Measurements from ENCODE around the gene CSNK2B.

The CSNK2B gene

GRCh38 chr6:31662124-31662723, 3.7 kb upstream of the CSNK2B start:
- H3K4me1 Mint-ChIP-seq = peaks cover 76% of the 10 kb centered on the region
- peaks cover 2% of the 10 kb centered on the region for H3K27me3 Mint-ChIP-seq
- no peak for ATAC-seq
- peaks cover 60% of the 10 kb centered on the region for H3K36me3 Mint-ChIP-seq (ENCODE audit: low read depth)
- no peaks in the 10 kb centered on the region for H3K9me3 Mint-ChIP-seq
- peak overlapping the region; percentile 37 for H3K4me3 Mint-ChIP-seq
- peak overlapping the region; percentile 8 for H3K27ac Mint-ChIP-seq
- no peak for DNase-seq

- H3K4me3 Mint-ChIP-seq = peak overlapping the region; percentile 98
- H3K4me1 Mint-ChIP-seq = peaks cover 76% of the 10 kb centered on the region
- peaks cover 2% of the 10 kb centered on the region for H3K27me3 Mint-ChIP-seq
- ATAC-seq (no peak), DNase-seq (no peak)
- H3K36me3 Mint-ChIP-seq (ENCODE audit: low read depth) = peaks cover 63% of the 10 kb centered on the region
- peak overlapping the region; percentile 98 for H3K27ac Mint-ChIP-seq
- no peaks in the 10 kb centered on the region for H3K9me3 Mint-ChIP-seq
Observed at GRCh38 chr6:31663126-31663960, 2.5 kb upstream of the CSNK2B start.

- Mint-ChIP-seq H3K9me3 (no peaks in the 10 kb centered on the region), H3K36me3 (ENCODE audit: low read depth) (peaks cover 72% of the 10 kb centered on the region), H3K27me3 (peaks cover 2% of the 10 kb centered on the region), H3K4me3 (peak overlapping the region; percentile 98), H3K4me1 (peaks cover 69% of the 10 kb centered on the region), H3K27ac (peak overlapping the region; percentile 98)
- ATAC-seq = no peak
- no peak for DNase-seq
Observed at GRCh38 chr6:31663961-31664789, 1.7 kb upstream of the CSNK2B start.

DNA sequence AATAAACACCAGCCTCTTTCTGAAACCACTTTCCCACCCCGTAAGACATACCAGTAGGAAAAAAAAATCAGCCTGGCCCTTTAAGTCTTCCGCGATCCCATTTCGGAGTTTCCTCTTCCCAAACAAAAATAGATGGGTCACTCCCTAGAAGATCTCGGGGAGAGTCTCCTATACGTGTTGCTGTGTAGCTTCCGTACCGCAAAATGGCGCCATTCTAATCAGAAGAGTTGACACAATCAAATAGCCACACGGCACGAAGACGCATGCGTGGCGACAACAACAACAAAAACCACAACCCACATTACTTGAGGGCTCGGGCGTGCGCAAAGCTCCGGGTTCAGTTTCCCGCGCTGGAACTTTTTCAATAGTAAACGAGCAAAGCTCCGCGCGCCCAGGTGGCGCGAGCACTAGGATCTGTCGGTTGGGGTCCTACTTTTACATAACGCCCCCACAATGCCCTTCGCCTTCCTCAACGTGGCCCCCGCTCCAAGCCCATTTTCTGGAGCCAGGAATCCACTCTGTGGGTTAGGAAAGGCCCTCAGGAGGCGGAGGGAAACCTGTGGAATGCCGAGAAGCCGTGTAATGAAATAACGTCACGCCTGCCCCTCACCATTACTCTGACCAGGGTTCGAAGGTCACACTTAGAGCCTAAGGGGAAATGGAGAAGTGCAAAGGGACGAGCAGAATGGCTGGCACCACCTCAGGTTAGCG, 935 bp upstream of the CSNK2B start, which contains the start of gene GPANK1:
Gene GPANK1 (minus strand): TSS at position 208 of the 711 bp plus-strand sequence. CDS start 519 bp downstream, outside the sequence.
- Mint-ChIP-seq H3K4me1 (peaks cover 64% of the 10 kb centered on the region), H3K4me3 (peak within 1 kb of the TSS; percentile 98)

GRCh38 chr6:31666337-31666965, 571 bp downstream of the CSNK2B start:
- Mint-ChIP-seq H3K9me3 (no peaks in the 10 kb centered on the region), H3K36me3 (ENCODE audit: low read depth) (peaks cover 79% of the 10 kb centered on the region), H3K4me1 (peaks cover 54% of the 10 kb centered on the region), H3K27ac (peak overlapping the region; percentile 98), H3K4me3 (peak overlapping the region; percentile 98), H3K27me3 (peaks cover 2% of the 10 kb centered on the region)
- ATAC-seq (no peak), DNase-seq (no peak)

More for the DNA sequence above, 935 bp upstream of the CSNK2B start, which contains the start of gene GPANK1:
- ATAC-seq = peak; percentile 9
- no peaks in the 10 kb centered on the region for H3K9me3 Mint-ChIP-seq
- H3K27me3 Mint-ChIP-seq = peaks cover 2% of the 10 kb centered on the region
- peak within 1 kb of the TSS; percentile 98 for H3K27ac Mint-ChIP-seq
- peaks cover 74% of the 10 kb centered on the region for H3K36me3 Mint-ChIP-seq (ENCODE audit: low read depth)
- peak; percentile 89 for DNase-seq

- DNase-seq (no peak), ATAC-seq (no peak)
- H3K27me3 Mint-ChIP-seq = peaks cover 2% of the 10 kb centered on the region
- peak within 1 kb of the TSS; percentile 39 for H3K27ac Mint-ChIP-seq
- peaks cover 73% of the 10 kb centered on the region for H3K36me3 Mint-ChIP-seq (ENCODE audit: low read depth)
- H3K9me3 Mint-ChIP-seq = no peaks in the 10 kb centered on the region
- H3K4me3 Mint-ChIP-seq = no peak within 1 kb of the TSS
- peaks cover 27% of the 10 kb centered on the region for H3K4me1 Mint-ChIP-seq
Observed at GRCh38 chr6:31669676-31670075, 3.8 kb downstream of the CSNK2B start, which contains the start of gene LY6G5B. Gene LY6G5B, plus strand, starts transcription at chr6:31669976. Its CDS starts 975 bp downstream, at chr6:31670951.

DNA sequence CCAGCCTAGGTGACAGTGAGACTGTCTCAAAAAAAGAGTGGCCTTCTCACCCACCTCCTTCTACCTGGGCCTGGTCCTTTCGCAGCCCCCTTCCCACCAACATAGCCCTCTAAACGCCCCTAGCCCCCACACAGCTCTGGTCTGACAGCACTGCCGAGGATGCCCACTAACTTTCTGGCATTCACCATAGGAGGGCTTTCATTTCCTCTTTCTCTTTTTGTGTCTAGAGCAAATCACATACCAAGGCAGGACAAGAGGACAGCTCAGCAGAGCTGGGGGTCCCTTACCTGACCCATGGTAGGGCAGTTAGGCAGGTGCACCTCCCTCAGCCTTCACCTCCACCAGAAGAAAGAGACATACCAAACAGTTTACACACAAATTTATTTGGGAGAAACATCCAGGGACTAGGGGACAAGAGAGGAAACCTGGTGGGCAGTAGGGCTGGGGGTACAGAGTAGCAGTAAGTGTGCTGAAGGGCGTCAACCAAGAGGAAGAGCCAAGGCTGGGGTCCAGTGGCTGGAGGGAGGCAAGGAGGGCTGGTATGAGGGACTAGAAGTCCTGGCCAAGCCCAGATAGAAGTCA, 10.5 kb downstream of the CSNK2B start:
- H3K36me3 Mint-ChIP-seq (ENCODE audit: low read depth) = peaks cover 18% of the 10 kb centered on the region
- H3K27ac Mint-ChIP-seq = no peak overlapping the region
- no peak for DNase-seq
- ATAC-seq = no peak
- no peaks in the 10 kb centered on the region for H3K9me3 Mint-ChIP-seq
- H3K27me3 Mint-ChIP-seq = no peaks in the 10 kb centered on the region
- peaks cover 15% of the 10 kb centered on the region for H3K4me1 Mint-ChIP-seq
- no peak overlapping the region for H3K4me3 Mint-ChIP-seq

- ATAC-seq = no peak
- Mint-ChIP-seq H3K4me3 (no peak overlapping the region), H3K27me3 (no peaks in the 10 kb centered on the region), H3K27ac (no peak overlapping the region), H3K9me3 (no peaks in the 10 kb centered on the region), H3K36me3 (ENCODE audit: low read depth) (peaks cover 15% of the 10 kb centered on the region), H3K4me1 (peaks cover 20% of the 10 kb centered on the region)
- no peak for DNase-seq
Observed at GRCh38 chr6:31676904-31677303, 11.0 kb downstream of the CSNK2B start.

GRCh38 chr6:31677955-31678354, 12.1 kb downstream of the CSNK2B start:
- ATAC-seq = no peak
- Mint-ChIP-seq H3K4me1 (peaks cover 21% of the 10 kb centered on the region), H3K27me3 (no peaks in the 10 kb centered on the region), H3K27ac (no peak overlapping the region), H3K36me3 (ENCODE audit: low read depth) (peaks cover 8% of the 10 kb centered on the region), H3K9me3 (no peaks in the 10 kb centered on the region), H3K4me3 (no peak overlapping the region)
- DNase-seq = no peak

- Mint-ChIP-seq H3K4me3 (peak within 1 kb of the TSS; percentile 77), H3K27me3 (no peaks in the 10 kb centered on the region), H3K27ac (peak within 1 kb of the TSS; percentile 63), H3K4me1 (peaks cover 21% of the 10 kb centered on the region), H3K36me3 (ENCODE audit: low read depth) (no peaks in the 10 kb centered on the region), H3K9me3 (no peaks in the 10 kb centered on the region)
- ATAC-seq (peak; percentile 48), DNase-seq (peak; percentile 70)
Observed at GRCh38 chr6:31680226-31681134, 14.6 kb downstream of the CSNK2B start, which contains the start of gene LY6G5C. Gene LY6G5C, minus strand, starts transcription at chr6:31681067. Its CDS starts 694 bp downstream, at chr6:31680373.

- Mint-ChIP-seq H3K27ac (peak overlapping the region; percentile 29), H3K27me3 (no peaks in the 10 kb centered on the region), H3K4me3 (peak overlapping the region; percentile 77), H3K9me3 (no peaks in the 10 kb centered on the region), H3K36me3 (ENCODE audit: low read depth) (peaks cover under 1% of the 10 kb centered on the region), H3K4me1 (peaks cover 21% of the 10 kb centered on the region)
- DNase-seq (peak; percentile 55), ATAC-seq (peak; percentile 73)
Observed at GRCh38 chr6:31681135-31681671, 15.3 kb downstream of the CSNK2B start.

DNA sequence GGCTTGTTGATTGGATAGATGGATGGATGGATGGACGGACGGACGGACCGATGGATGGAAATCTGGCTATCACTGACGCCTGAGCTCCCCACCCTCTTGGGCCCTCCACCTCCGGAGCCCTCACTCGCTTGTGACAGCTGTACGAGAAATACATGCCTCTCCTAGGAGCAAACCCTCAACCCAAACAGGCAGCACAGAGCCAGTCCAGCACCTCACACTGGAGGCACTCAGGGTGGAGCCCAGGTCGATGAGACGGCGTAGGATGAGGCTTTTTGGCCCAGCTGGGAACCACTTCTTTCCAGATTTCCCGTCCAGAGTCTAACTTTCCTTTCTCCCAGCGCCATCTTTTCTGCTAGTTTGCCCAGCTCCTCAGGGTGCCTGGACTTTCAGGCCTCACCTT, 17.7 kb downstream of the CSNK2B start:
- Mint-ChIP-seq H3K27ac (no peak overlapping the region), H3K4me3 (no peak overlapping the region)
- ATAC-seq = no peak

More for the DNA sequence above, 17.7 kb downstream of the CSNK2B start:
- no peak for DNase-seq
- Mint-ChIP-seq H3K4me1 (peaks cover 21% of the 10 kb centered on the region), H3K36me3 (ENCODE audit: low read depth) (peaks cover 11% of the 10 kb centered on the region), H3K27me3 (no peaks in the 10 kb centered on the region), H3K9me3 (no peaks in the 10 kb centered on the region)

Measured in activated naive CD8-positive, alpha-beta T cell treated with anti-CD3 and anti-CD28 coated beads, Interleukin-2, amount 50 U/mL, for 24 hours (primary cell).